ENCODE results near the gene USF3.

DNA sequence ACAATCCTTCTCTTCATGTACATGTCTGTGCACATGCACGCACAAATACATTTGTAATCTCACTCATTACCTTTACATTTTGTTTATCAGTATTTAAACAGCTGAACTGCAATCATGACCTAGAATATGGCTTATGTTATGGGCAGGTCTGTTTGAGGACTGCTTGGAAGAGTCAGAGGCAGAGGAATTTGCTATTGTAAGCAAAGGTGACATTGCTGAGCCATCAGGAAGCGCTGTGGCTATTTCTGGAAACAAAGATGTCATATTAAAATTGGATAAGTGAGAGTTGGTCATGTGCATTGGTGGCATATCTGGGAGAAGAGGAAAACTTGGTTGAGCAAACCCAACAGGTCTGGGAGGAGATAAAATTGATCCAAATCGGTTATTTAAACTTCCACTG, 41.6 kb downstream of the USF3 start:
- TF ChIP-seq, protein P1, sequence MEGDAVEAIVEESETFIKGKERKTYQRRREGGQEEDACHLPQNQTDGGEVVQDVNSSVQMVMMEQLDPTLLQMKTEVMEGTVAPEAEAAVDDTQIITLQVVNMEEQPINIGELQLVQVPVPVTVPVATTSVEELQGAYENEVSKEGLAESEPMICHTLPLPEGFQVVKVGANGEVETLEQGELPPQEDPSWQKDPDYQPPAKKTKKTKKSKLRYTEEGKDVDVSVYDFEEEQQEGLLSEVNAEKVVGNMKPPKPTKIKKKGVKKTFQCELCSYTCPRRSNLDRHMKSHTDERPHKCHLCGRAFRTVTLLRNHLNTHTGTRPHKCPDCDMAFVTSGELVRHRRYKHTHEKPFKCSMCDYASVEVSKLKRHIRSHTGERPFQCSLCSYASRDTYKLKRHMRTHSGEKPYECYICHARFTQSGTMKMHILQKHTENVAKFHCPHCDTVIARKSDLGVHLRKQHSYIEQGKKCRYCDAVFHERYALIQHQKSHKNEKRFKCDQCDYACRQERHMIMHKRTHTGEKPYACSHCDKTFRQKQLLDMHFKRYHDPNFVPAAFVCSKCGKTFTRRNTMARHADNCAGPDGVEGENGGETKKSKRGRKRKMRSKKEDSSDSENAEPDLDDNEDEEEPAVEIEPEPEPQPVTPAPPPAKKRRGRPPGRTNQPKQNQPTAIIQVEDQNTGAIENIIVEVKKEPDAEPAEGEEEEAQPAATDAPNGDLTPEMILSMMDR (IDR thresholded peaks at IDR 0.05): no peak
- TF ChIP-seq EZH2 (IDR thresholded peaks at IDR 0.05; ENCODE audit: borderline replicate concordance, insufficient read depth, low read depth, low read length, poor library complexity, severe bottlenecking): no peak
